ENCODE measurements around the gene HFM1. TPM values are rescaled to one million over a fixed set of nuclear protein-coding genes. Genes with fewer than 3 reads are reported as not detected.

Gene HFM1
- total RNA-seq, 4 donors from 2014 or later: 0.77 to 3.2 (median 2.5) TPM

- Histone ChIP-seq H3K27ac (no peak overlapping the region), H3K36me3 (no peaks in the 10 kb centered on the region), H3K4me1 (no peaks in the 10 kb centered on the region), H3K27me3 (no peaks in the 10 kb centered on the region), H3K9me3 (no peaks in the 10 kb centered on the region), H3K4me3 (no peak overlapping the region)
- ATAC-seq: no peak
- TF ChIP-seq CTCF (IDR thresholded peaks at IDR 0.05) (no peak), POLR2AphosphoS5 (IDR thresholded peaks at IDR 0.05) (no peak), POLR2A (IDR thresholded peaks at IDR 0.05) (no peak), EP300 (IDR thresholded peaks at IDR 0.05) (no peak)
- WGBS, 2 donors (ENCODE audit: low coverage in 1 of 2): 80 to 84% methylated on average over 4 of the region's 4 CpGs
Observed at GRCh38 chr1:91224878-91225277, 179.8 kb downstream of the HFM1 start.

DNA sequence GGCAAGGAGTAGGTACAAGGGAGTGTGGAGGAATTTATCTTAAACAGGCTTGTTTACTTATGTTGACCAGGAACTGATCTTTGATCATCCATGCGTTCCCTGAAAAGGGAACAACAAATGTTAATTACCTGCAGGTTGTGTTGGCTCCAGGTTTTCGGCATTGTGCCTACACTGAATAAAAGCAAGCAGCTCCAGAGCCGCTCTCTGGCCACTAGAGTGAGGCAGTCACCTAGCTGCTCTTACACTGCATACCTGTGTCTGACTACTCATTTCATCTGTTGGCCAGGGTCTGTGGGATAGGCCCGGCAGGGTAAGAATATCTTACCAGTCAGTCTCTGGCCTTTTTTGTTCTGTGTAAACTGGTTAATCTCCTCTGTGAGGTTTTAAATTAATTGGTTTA, 183.6 kb downstream of the HFM1 start:
- Histone ChIP-seq H3K27me3 (no peaks in the 10 kb centered on the region), H3K9me3 (peaks cover 0 to 4% (median 0%) of the 10 kb centered on the region in 3 donors), H3K4me1 (no peaks in the 10 kb centered on the region), H3K36me3 (no peaks in the 10 kb centered on the region), H3K27ac (no peak overlapping the region), H3K4me3 (no peak overlapping the region)
- WGBS, 2 donors (ENCODE audit: low coverage in 1 of 2): 86% methylated on average over 4 of the region's 4 CpGs; no CpG with 5 or more reads in 1 of the 2 donors
- ATAC-seq: no peak
- no peak for TF ChIP-seq POLR2AphosphoS5 (IDR thresholded peaks at IDR 0.05)
- no peak for TF ChIP-seq EP300 (IDR thresholded peaks at IDR 0.05)
- no peak for TF ChIP-seq POLR2A (IDR thresholded peaks at IDR 0.05)
- no peak for TF ChIP-seq CTCF (IDR thresholded peaks at IDR 0.05)

GRCh38 chr1:91217911-91218310, 186.7 kb downstream of the HFM1 start:
- Histone ChIP-seq H3K4me1 (no peaks in the 10 kb centered on the region), H3K27me3 (no peaks in the 10 kb centered on the region), H3K9me3 (peaks cover 0 to 4% (median 0%) of the 10 kb centered on the region in 3 donors), H3K4me3 (no peak overlapping the region), H3K27ac (no peak overlapping the region), H3K36me3 (no peaks in the 10 kb centered on the region)
- WGBS, 2 donors (ENCODE audit: low coverage in 1 of 2): 94 to 100% methylated on average over 5 to 6 of the region's 8 CpGs
- TF ChIP-seq POLR2A (IDR thresholded peaks at IDR 0.05) (no peak), POLR2AphosphoS5 (IDR thresholded peaks at IDR 0.05) (no peak), CTCF (IDR thresholded peaks at IDR 0.05) (no peak), EP300 (IDR thresholded peaks at IDR 0.05) (no peak)
- no peak for ATAC-seq

Small RNA genes within 50 kb of the gene (small RNA-seq; reads per million reads assigned to genes)
- gene RF00019: 0 reads per million in 4 donors

Other genes with a start within 250 kb of the HFM1 start
- gene CDC7, start 96.0 kb upstream of the HFM1 start, total RNA-seq: 1 to 10 TPM in 3 of 4 donors, under 1 TPM in 1; 0.31 to 3.2 (median 1.4) TPM

Data from gastroesophageal sphincter (tissue), 4 donors.